ENCODE measurements around the gene GLIPR1L1. TPM values are rescaled to one million over a fixed set of nuclear protein-coding genes. Genes with fewer than 3 reads are reported as not detected.
A peak's percentile ranks its signal among the peaks of the same experiment; 100 is the strongest.

GLIPR1L1 gene
- total RNA-seq, 4 donors from 2014 or later: not detected

- TF ChIP-seq POLR2A (IDR thresholded peaks at IDR 0.05) (peak; percentile 51 to 69), EP300 (IDR thresholded peaks at IDR 0.05) (no peak), CTCF (IDR thresholded peaks at IDR 0.05) (peak; percentile 62 to 90 (median 81)), POLR2AphosphoS5 (IDR thresholded peaks at IDR 0.05) (peak; percentile 76)
- WGBS, 2 donors (ENCODE audit: low coverage in 1 of 2): no CpG with 5 or more reads among the region's 36 CpGs
- Histone ChIP-seq H3K36me3 (no peaks in the 10 kb centered on the region), H3K27me3 (no peaks in the 10 kb centered on the region), H3K4me1 (peaks cover 7 to 33% (median 7%) of the 10 kb centered on the region in 3 donors), H3K4me3 (peak within 1 kb of the TSS; percentile 62 to 93), H3K9me3 (no peaks in the 10 kb centered on the region), H3K27ac (peak within 1 kb of the TSS; percentile 90 to 99 (median 94))
- peak; percentile 100 for ATAC-seq
Observed at GRCh38 chr12:75390899-75391538, 56.5 kb downstream of the GLIPR1L1 start, which contains the start of gene GLIPR1L2. Gene GLIPR1L2, plus strand, starts transcription at chr12:75391089. Its CDS starts 28 bp downstream, at chr12:75391117.

DNA sequence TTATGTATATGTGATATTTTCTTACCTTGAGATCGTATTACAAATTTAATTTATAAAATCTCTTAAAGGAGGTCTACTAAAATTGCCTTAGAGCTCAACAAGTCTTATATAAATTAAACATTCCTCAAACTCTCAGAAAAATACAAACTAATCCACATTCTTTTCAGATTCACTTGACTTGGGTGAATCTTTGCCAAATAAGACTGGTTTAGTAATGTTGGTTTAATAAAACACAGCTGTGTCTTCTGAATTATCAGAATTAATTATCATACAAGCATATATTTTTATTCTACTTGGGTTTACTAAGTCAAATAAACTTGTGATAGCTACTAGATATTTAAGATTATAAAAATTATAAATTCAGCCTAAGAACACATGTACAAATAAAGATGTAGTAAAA, 69.8 kb downstream of the GLIPR1L1 start:
- no peak for ATAC-seq
- no peak overlapping the region for H3K27ac ChIP-seq
- H3K4me3 ChIP-seq: no peak overlapping the region
- no peaks in the 10 kb centered on the region for H3K9me3 ChIP-seq
- TF ChIP-seq POLR2A (IDR thresholded peaks at IDR 0.05) (no peak), CTCF (IDR thresholded peaks at IDR 0.05) (no peak), EP300 (IDR thresholded peaks at IDR 0.05) (no peak), POLR2AphosphoS5 (IDR thresholded peaks at IDR 0.05) (no peak)
- no peaks in the 10 kb centered on the region for H3K4me1 ChIP-seq
- H3K27me3 ChIP-seq: no peaks in the 10 kb centered on the region
- no peaks in the 10 kb centered on the region for H3K36me3 ChIP-seq
- WGBS, 2 donors (ENCODE audit: low coverage in 1 of 2): 73 to 79% methylated on average over 1 of the region's 1 CpG

DNA sequence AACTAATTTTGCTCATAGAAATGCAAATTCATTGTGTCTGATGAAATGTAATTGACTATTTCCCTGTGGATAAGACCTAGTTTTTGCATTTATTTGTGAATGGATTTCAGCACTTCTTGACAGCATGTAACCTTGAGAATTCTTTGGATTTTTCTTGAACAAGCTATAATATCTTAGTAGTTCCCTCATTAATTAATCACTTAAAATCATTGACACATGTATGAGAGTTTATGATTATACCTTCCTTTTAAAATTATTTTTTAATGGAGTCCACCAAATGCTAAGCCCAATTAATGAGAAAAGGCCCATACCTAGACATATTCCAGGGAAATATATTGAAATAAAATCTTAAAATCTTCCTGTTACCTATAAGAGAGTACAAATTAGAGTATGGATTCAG, 73.2 kb downstream of the GLIPR1L1 start:
- Histone ChIP-seq H3K27ac (no peak overlapping the region), H3K9me3 (no peaks in the 10 kb centered on the region), H3K4me1 (no peaks in the 10 kb centered on the region), H3K27me3 (no peaks in the 10 kb centered on the region), H3K4me3 (no peak overlapping the region), H3K36me3 (no peaks in the 10 kb centered on the region)
- TF ChIP-seq POLR2A (IDR thresholded peaks at IDR 0.05): no peak
- no peak for ATAC-seq

- no peaks in the 10 kb centered on the region for H3K36me3 ChIP-seq
- no peak overlapping the region for H3K27ac ChIP-seq
- ATAC-seq: no peak
- 81 to 94% methylated on average over 2 of the region's 2 CpGs for WGBS, 2 donors (ENCODE audit: low coverage in 1 of 2)
- no peaks in the 10 kb centered on the region for H3K4me1 ChIP-seq
- no peaks in the 10 kb centered on the region for H3K9me3 ChIP-seq
- H3K4me3 ChIP-seq: no peak overlapping the region
- no peaks in the 10 kb centered on the region for H3K27me3 ChIP-seq
- no peak for TF ChIP-seq POLR2AphosphoS5 (IDR thresholded peaks at IDR 0.05)
Observed at GRCh38 chr12:75409830-75410229, 75.4 kb downstream of the GLIPR1L1 start.

DNA sequence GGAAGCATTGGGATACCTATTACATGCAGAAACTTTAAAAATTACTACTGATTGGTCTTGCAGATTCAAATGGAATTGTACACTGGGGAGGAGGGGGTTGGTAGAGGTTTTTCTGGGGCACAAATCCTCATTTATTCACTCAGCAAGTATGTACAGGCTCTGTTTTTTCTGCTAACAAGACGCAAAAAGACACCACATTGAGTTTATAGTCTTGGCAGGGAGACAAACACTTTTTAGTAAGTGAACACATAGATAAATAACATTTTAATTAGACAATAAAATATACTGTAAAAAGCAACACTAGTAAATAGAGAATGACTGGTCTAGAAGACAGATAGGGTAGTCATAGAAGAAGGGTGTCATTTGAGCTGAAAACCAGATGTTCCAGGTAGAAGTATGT, 80.2 kb downstream of the GLIPR1L1 start:
- H3K27ac ChIP-seq: no peak overlapping the region

More for the DNA sequence above, 80.2 kb downstream of the GLIPR1L1 start:
- no peaks in the 10 kb centered on the region for H3K4me1 ChIP-seq
- no peaks in the 10 kb centered on the region for H3K27me3 ChIP-seq
- H3K36me3 ChIP-seq: no peaks in the 10 kb centered on the region
- no peak overlapping the region for H3K4me3 ChIP-seq
- 30% methylated on average over 1 of the region's 1 CpG; no CpG with 5 or more reads in 1 of the 2 donors for WGBS, 2 donors (ENCODE audit: low coverage in 1 of 2)
- TF ChIP-seq EP300 (IDR thresholded peaks at IDR 0.05) (no peak), CTCF (IDR thresholded peaks at IDR 0.05) (no peak), POLR2A (IDR thresholded peaks at IDR 0.05) (no peak), POLR2AphosphoS5 (IDR thresholded peaks at IDR 0.05) (no peak)
- H3K9me3 ChIP-seq: no peaks in the 10 kb centered on the region
- ATAC-seq: no peak

Measured in gastroesophageal sphincter (tissue), 4 donors.